Stimulated activated CD8-positive, alpha-beta memory T cell treated with anti-CD3 and anti-CD28 coated beads, Interleukin-12 subunit alpha, Interleukin-12 subunit beta, amount 100 ng/mL, for 24 hours (primary cell): ENCODE measurements around the gene SLCO2B1.

ENCODE experiments used
- DNase-seq: peaks from one replicate; pipeline ENCODE4 v3.0.0-alpha.2; 2020; ENCODE audit errors: extremely low read depth

Gene SLCO2B1

DNA sequence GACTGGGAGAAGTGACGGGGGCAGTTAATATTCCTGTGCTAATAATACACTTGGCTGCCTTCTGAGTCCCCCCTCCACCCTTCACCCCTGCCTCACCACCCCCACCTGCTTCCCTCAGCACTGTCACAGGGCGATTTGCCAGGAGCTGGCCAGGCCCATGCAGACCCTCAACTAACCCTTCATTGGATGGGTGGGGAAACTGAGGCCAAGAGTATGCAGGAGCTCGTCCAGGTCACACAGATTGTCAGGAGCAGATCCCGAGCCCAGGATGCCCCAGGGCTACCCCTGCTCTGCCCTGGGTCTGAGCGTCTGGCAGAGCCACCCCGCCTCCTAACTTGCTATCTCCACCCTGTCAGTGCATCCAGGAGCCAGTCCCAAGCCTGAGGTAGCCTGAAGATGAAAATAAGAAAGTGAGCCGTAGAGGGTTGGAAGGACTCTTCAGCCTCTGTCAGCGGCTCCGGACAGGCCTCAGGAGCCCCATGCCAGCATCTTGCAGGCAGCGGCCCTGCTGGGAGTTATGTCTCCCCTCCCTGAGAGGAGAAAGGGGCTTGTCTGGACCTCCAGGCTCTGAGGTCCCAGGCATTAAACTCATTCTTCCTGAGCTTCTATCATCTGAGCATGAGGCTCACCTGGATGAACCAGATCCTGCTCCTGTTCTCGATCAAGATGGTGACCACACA lies 95.9 kb downstream of the SLCO2B1 start:
- no peak for DNase-seq

DNA sequence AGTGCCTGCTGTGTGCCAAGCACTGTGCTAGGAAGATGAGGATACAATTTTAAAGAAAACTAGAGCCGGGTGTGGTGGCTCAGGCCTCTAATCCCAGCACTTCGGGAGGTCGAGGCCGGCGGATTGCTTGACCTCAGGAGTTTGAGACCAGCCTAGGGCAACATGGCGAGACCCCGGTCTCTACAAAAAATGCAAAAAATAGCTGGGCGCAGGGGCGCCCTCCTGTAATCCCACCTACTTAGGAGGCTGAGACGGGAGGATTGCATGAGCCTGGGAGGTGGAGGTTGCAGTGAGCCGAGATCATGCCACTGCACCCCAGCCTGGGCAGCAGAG lies 98.0 kb downstream of the SLCO2B1 start:
- no peak for DNase-seq

DNA sequence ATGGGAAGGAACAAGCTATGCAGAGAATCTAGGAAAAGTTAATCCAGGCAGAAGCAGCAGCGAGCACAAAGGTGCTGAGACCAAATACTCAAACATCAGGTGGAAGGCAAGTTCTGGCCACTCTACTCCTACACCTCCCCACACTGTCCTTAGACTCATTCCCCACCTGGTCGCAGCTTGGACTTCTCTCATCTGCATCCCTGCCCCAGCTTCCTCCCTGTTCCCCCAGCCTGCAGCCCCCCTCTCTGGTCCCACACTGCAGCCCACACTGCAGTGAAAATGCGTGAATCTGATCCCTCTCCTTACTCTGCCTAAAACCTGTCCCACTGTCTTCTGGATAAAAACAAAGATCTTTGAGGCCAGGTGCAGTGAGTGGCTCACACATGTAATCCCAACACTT lies 98.8 kb downstream of the SLCO2B1 start:
- no peak for DNase-seq

DNA sequence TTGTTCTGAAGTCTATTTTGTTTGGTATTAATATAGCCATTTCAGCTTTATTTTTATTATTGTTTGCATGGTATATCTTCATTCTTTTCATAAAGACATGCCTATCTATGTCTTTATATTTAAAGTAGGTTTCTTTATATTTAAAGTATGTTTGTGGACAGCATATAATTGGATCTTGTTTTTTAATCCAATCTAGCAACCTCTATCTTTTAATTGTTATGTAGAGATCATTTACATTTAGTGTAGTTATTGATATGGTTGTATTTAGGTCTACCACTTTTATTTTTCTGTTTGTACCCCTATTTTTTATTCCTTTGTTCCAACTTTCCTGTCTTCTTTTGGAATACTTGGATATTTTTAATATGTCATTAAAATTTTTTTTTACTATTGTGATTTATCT lies 103.4 kb downstream of the SLCO2B1 start:
- no peak for DNase-seq
